GM18526 (cell line): Measurements from ENCODE around the gene CHKA.

Experiments used
- POLR2A ChIP-seq: IDR thresholded peaks from 3 replicates; pipeline ENCODE4 v1.6.1; 2011; ENCODE audit not compliant: insufficient read length; ENCODE audit errors: extremely low read depth

CHKA gene

DNA sequence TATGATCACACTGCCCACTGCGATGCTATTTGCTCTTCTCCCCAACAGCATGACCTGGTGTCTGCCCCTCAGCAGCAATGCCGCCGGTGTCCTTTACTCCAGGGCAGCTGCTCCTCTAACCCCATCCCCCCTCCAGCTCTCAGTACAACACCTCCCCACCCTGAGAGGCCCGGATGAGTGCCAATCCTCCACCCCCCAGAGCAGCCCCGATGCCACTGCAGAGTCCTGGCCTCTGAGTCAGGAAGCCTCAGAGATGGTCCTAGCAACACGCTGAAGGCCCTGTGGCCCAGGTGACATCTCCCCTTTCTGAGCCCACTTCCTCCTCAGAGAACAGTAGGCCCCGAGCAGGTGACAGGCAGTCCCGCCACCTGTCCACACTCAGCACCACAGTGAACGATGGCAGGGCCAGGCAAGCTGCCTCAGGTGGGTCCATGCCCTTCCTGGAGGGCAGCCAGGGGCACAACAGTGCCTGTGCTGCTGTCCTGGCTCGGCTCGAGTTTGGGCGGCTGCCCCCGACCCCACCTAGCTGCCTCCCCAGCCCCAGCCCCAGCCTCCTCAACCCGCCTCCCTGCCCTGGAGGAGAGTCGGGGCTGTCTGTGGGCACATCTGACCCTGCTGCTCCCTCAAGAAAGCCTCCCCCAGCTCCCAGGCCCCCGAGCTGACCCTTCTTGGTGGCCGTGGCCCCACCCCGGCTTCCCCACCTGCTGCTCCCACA lies 94.6 kb downstream of the CHKA start:
- TF ChIP-seq POLR2A = no peak

GRCh38 chr11:68025047-68025446 lies 96.1 kb downstream of the CHKA start:
- no peak for TF ChIP-seq POLR2A

DNA sequence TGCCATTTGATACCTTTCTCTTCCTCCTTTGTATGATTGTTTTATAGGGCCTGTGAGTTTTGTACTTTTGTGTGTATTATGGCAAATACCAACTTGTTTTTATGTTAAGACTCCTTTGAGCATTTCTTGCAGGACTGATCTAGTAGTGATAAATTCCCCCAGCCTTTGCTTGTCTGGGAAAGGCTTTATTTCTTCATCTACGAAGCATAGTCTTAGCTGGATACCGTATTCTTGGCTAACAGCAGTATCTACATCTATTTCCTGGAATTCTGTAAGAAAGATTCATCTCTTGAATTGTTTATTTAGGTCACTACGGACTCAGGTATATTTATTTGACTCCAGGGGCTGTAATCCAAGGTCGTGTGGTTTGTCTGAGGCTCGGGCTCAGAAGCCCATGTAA lies 96.7 kb downstream of the CHKA start:
- no peak for TF ChIP-seq POLR2A

DNA sequence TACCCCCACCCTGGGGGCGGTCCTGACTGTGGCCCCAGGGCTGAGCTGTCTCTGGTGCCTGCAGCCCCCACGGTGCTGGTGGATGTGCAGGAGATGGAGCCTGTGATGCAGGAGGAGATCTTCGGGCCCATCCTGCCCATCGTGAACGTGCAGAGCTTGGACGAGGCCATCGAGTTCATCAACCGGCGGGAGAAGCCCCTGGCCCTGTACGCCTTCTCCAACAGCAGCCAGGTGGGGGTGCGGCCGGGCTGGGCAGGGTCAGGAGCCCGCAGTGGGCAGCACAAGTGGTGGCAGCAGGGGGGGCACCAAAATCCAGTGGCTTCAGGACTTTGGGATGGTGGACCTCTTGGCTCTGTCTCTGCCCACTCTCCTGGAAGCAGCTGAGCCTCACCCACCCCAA lies 98.7 kb downstream of the CHKA start:
- TF ChIP-seq POLR2A = no peak

GRCh38 chr11:68021167-68021787 lies 99.9 kb downstream of the CHKA start:
- no peak for TF ChIP-seq POLR2A

DNA sequence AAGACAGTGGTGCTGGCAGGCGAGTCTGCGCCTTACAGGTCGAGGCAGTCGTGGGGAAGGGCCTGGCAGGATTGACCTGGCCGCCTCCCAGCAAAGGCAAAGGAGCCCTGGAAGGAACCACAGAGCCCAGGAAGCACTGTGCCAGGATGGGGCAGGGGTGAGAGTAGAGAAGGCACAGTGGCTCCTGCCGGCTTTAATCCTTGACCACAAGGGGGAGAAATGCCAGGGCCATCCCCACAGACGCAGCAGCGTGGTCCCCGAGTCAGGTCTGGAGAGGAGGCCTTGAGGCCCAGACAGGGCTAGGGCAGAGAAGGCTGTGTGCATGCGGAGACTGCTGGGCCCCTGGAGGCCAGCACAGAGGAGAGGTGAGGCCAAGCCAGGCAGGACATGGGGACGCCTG lies 100.6 kb downstream of the CHKA start:
- TF ChIP-seq POLR2A = no peak

GRCh38 chr11:68019486-68019885 lies 101.7 kb downstream of the CHKA start:
- TF ChIP-seq POLR2A = no peak

- no peak for TF ChIP-seq POLR2A
Observed at GRCh38 chr11:68018730-68019190, 102.4 kb downstream of the CHKA start.

- TF ChIP-seq POLR2A = no peak
Observed at GRCh38 chr11:68017980-68018729, 103.0 kb downstream of the CHKA start.

GRCh38 chr11:68016904-68017817 lies 104.0 kb downstream of the CHKA start:
- no peak for TF ChIP-seq POLR2A

GRCh38 chr11:68016161-68016903 lies 104.9 kb downstream of the CHKA start:
- TF ChIP-seq POLR2A = no peak

DNA sequence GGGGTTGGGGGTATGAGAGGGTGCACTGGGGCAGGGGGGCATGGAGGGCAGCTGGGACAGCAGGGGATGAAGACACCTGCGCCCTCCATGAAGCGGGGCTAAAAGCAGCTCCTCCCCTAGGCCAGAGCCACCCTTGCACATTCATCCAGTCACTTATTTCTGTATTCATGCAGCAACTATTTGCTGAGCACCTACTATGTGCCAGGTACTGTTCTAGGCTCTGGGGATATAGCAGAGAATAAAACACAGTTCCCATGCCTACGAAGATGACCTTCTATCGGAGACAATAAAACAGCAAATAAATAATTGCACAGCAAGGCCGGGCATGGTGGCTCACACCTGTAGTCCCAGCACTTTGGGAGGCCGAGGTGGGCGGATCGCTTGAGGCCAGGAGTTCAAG lies 105.7 kb downstream of the CHKA start:
- TF ChIP-seq POLR2A = no peak

GRCh38 chr11:68014947-68015447 lies 106.2 kb downstream of the CHKA start:
- no peak for TF ChIP-seq POLR2A
